Measurements from ENCODE around the gene AXIN1.
"Not testable (repeated sequence)": the region's sequence is repeated elsewhere in the genome, so short reads cannot be mapped to it uniquely, and the experiment has no call there.

AXIN1 gene

DNA sequence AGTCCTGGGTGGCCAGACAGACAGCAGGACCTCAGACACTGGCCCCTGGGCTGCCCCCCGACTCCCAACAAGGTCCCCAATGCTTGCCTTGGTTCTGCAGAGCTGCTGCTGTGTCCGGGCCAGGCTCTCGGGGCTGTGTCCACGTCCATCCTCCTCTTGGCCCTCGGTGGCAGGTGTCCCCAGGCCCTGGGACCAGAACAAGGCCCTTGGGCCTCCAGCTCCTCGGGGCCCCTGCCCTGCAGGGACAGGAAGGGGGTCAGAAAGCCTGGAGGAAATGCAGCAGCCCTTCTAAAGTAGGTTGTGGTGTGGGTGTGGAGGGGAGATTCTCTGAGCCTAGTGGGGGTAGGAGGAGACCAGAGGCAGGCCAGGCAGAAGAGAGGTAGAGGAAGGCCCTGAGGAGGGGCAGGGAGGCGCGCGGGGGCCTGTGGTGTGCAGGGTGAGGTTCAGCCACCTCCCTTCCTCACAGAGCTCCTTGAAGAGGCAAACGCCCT is 2.5 kb upstream of the AXIN1 start:
- H3K4me3 ChIP-seq (ENCODE audit: control insufficient read depth, low read depth, low read length), result no peak overlapping the region
- no peak for DNase-seq (ENCODE audit: low read depth)

DNA sequence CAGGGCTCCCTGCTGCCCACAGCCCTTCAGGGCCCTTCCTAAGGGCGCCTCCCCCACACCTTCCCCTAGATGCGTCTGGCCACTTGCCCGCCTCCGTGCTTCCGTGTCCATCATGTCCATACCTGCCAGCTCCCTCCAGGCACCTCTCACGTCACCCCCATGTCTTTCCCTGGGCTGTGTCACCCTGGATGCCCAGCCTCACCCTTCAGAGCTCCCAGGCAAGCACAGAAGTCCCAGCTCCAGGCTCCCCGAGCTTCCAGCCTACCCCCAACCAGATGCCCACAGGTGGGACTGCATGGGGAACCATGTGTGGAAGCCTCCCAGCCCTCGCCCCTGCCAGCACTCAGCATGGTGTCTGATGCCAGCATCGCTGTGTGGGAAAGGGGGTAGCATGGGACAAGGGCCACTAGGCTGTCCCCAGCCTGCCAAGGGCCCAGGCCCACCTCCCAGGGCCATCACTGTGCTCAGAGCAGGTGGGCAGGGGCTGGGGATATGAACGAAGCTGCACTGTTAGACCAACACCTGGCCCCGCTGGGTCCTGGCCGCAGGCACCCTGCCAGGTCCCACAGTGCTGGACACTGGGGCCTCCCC is 1.9 kb upstream of the AXIN1 start:
- no peak for DNase-seq (ENCODE audit: low read depth)
- no peak for TF ChIP-seq CTCF (conservative IDR thresholded peaks at IDR 0.05; ENCODE audit: control insufficient read depth, insufficient read depth, low read depth, low read length)
- no peak overlapping the region for H3K4me3 ChIP-seq (ENCODE audit: control insufficient read depth, low read depth, low read length)

More for the DNA sequence above, 2.5 kb upstream of the AXIN1 start:
- TF ChIP-seq CTCF (conservative IDR thresholded peaks at IDR 0.05; ENCODE audit: control insufficient read depth, insufficient read depth, low read depth, low read length), result no peak

DNA sequence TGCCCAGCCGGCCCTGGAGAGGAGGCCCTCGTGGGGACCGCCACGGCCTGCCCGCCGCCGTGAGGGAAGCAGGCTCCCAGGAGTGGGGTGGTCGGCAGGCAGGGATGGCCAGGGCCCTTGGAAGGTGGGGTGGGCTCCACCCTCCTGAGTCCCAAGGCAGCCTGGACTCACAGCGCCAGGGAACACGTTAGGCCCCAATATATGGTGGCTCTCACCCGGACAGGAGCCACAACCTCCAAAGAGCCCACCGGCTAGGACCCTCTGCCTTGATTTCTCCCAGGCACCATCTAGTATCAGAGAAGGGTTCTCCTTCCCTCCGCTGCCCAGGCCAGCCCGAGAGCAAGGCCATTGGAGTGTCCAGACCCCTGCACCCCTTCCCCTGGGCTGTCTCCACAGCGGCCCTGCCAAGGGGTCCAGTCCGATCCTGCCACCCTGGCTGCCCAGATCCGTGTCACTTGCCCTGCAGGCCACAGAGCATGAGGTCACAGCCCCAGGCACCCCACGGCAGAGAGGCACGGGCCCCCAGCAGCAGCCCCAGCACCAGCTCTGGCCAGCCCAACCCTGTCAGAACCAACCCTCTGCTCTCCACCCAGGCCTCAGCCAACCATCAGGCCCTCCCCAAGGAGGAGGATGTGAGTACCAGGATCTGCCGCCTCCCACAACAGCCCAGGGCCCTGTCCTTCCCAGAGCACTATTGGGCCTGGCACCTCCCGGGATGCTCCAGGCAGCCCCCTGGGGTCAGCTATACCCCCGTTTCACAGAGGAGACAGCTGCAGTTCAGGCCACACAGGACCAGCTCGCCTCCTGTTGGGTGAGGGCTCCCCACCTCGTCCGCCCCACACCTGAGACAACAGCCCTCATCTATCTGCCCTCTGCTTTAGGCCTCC is 1.1 kb upstream of the AXIN1 start:
- TF ChIP-seq CTCF (conservative IDR thresholded peaks at IDR 0.05; ENCODE audit: control insufficient read depth, insufficient read depth, low read depth, low read length), result no peak
- H3K4me3 ChIP-seq (ENCODE audit: control insufficient read depth, low read depth, low read length), result peak overlapping the region; percentile 26
- no peak for DNase-seq (ENCODE audit: low read depth)

- H3K4me3 ChIP-seq (ENCODE audit: control insufficient read depth, low read depth, low read length), result peak overlapping the region; percentile 67
- no peak for TF ChIP-seq CTCF (conservative IDR thresholded peaks at IDR 0.05; ENCODE audit: control insufficient read depth, insufficient read depth, low read depth, low read length)
- DNase-seq (ENCODE audit: low read depth), result no peak
Observed at GRCh38 chr16:351804-352520, 561 bp downstream of the AXIN1 start.

GRCh38 chr16:350203-350602 is 2.3 kb downstream of the AXIN1 start:
- no peak overlapping the region for H3K4me3 ChIP-seq (ENCODE audit: control insufficient read depth, low read depth, low read length)
- TF ChIP-seq CTCF (conservative IDR thresholded peaks at IDR 0.05; ENCODE audit: control insufficient read depth, insufficient read depth, low read depth, low read length), result no peak
- no peak for DNase-seq (ENCODE audit: low read depth)

- TF ChIP-seq CTCF (conservative IDR thresholded peaks at IDR 0.05; ENCODE audit: control insufficient read depth, insufficient read depth, low read depth, low read length), result no peak
- H3K4me3 ChIP-seq (ENCODE audit: control insufficient read depth, low read depth, low read length), result no peak overlapping the region
- DNase-seq (ENCODE audit: low read depth), result no peak
Observed at GRCh38 chr16:349211-349610, 3.3 kb downstream of the AXIN1 start.

GRCh38 chr16:348495-348894 is 4.0 kb downstream of the AXIN1 start:
- not testable (repeated sequence) for DNase-seq (ENCODE audit: low read depth); H3K4me3 ChIP-seq (ENCODE audit: control insufficient read depth, low read depth, low read length)

All from fibroblast of mammary gland (primary cell).